ENCODE results near the gene ROR1. TPM values are rescaled to one million over a fixed set of nuclear protein-coding genes. Genes with fewer than 3 reads are reported as not detected.

The ROR1 gene
- total RNA-seq, 2 donors from 2014 or later: 12.9 to 40.8 TPM

DNA sequence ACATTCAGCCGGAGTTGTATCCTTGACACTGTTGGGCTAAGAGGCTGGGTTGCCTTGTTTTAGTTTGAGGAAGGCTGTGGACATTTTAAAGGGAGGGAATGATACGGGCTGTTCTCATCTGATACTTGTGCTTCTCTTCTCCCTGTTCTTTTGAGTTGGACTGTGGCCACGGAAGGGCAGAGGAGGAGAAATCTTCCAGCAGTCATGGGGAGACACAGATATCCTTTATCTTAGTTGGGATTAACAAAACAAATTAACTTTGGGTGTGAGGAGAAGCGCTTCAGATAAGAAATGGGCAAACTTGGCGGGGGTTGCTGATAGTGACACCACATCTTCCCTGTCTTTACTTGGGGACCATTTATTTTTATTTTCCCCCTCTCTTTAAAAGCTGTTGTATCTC lies 138.8 kb downstream of the ROR1 start:
- no peak for DNase-seq (ENCODE audit: low spot score)
- no peaks in the 10 kb centered on the region for H3K27me3 ChIP-seq
- no peak for TF ChIP-seq CTCF (IDR thresholded peaks at IDR 0.05)
- H3K9me3 ChIP-seq: no peaks in the 10 kb centered on the region
- H3K27ac ChIP-seq: peak overlapping the region; percentile 54 to 73
- peaks cover 0 to 18% of the 10 kb centered on the region in 2 donors for H3K4me1 ChIP-seq
- no peak overlapping the region for H3K4me3 ChIP-seq
- H3K36me3 ChIP-seq: no peaks in the 10 kb centered on the region

- H3K4me3 ChIP-seq: no peak overlapping the region
- peaks cover 0 to 24% of the 10 kb centered on the region in 2 donors for H3K4me1 ChIP-seq
- TF ChIP-seq CTCF (IDR thresholded peaks at IDR 0.05): no peak
- H3K27me3 ChIP-seq: no peaks in the 10 kb centered on the region
- H3K36me3 ChIP-seq: no peaks in the 10 kb centered on the region
- H3K27ac ChIP-seq: peak overlapping the region; percentile 54 to 73
- H3K9me3 ChIP-seq: no peaks in the 10 kb centered on the region
- no peak for DNase-seq (ENCODE audit: low spot score)
These were observed 139.7 kb downstream of the ROR1 start for GRCh38 chr1:63913533-63913932.

- no peak for DNase-seq (ENCODE audit: low spot score)
- no peak for TF ChIP-seq CTCF (IDR thresholded peaks at IDR 0.05)
- Histone ChIP-seq H3K9me3 (no peaks in the 10 kb centered on the region), H3K4me1 (peaks cover 0 to 24% of the 10 kb centered on the region in 2 donors), H3K27me3 (no peaks in the 10 kb centered on the region), H3K4me3 (no peak overlapping the region), H3K36me3 (no peaks in the 10 kb centered on the region), H3K27ac (peak overlapping the region; percentile 54 to 73)
These were observed 140.4 kb downstream of the ROR1 start for GRCh38 chr1:63914241-63914640.

GRCh38 chr1:63914706-63915105 lies 140.9 kb downstream of the ROR1 start:
- H3K27me3 ChIP-seq: no peaks in the 10 kb centered on the region
- no peak overlapping the region for H3K27ac ChIP-seq
- H3K9me3 ChIP-seq: no peaks in the 10 kb centered on the region
- H3K4me1 ChIP-seq: peaks cover 0 to 24% of the 10 kb centered on the region in 2 donors
- TF ChIP-seq CTCF (IDR thresholded peaks at IDR 0.05): no peak
- no peak overlapping the region for H3K4me3 ChIP-seq
- H3K36me3 ChIP-seq: no peaks in the 10 kb centered on the region
- no peak for DNase-seq (ENCODE audit: low spot score)

GRCh38 chr1:63915121-63915520 lies 141.3 kb downstream of the ROR1 start:
- DNase-seq (ENCODE audit: low spot score): no peak
- no peaks in the 10 kb centered on the region for H3K27me3 ChIP-seq
- H3K27ac ChIP-seq: no peak overlapping the region
- no peak overlapping the region for H3K4me3 ChIP-seq
- H3K9me3 ChIP-seq: no peaks in the 10 kb centered on the region
- no peak for TF ChIP-seq CTCF (IDR thresholded peaks at IDR 0.05)
- H3K36me3 ChIP-seq: no peaks in the 10 kb centered on the region
- peaks cover 0 to 27% of the 10 kb centered on the region in 2 donors for H3K4me1 ChIP-seq

Measured in right atrium auricular region (tissue), 2 donors.